NT2/D1 (cell line): Measurements from ENCODE around the gene BRPF1.

Experiments used
- DNase-seq: peaks from one replicate; pipeline ENCODE4 v3.0.0-alpha.2; 2011; ENCODE audit warnings: low read depth, low spot score
- H3K27me3 ChIP-seq: 2 replicates; pipeline ENCODE4 v1.6.0; 2011; ENCODE audit warnings: mild to moderate bottlenecking; ENCODE audit not compliant: insufficient read length, insufficient read depth
- H3K36me3 ChIP-seq: 2 replicates; pipeline ENCODE4 v1.6.1; 2011; ENCODE audit warnings: mild to moderate bottlenecking, low read length, mixed read lengths; ENCODE audit not compliant: insufficient read depth, insufficient read length
- H3K4me1 ChIP-seq: 2 replicates; pipeline ENCODE4 v1.5.1; 2011; ENCODE audit not compliant: insufficient read depth, insufficient read length
- H3K4me3 ChIP-seq: 2 replicates; pipeline ENCODE4 v1.5.1; 2011; ENCODE audit warnings: low read depth; ENCODE audit not compliant: insufficient read length
- H3K9ac ChIP-seq: 2 replicates; pipeline ENCODE4 v1.6.0; 2011; ENCODE audit warnings: low read depth; ENCODE audit not compliant: insufficient read length
- H3K9me3 ChIP-seq: 2 replicates; pipeline ENCODE4 v1.5.1; 2011; ENCODE audit warnings: mild to moderate bottlenecking, low read length; ENCODE audit not compliant: insufficient read depth
- SUZ12 ChIP-seq: IDR thresholded peaks from 2 replicates; pipeline ENCODE4 v1.6.1; 2011; ENCODE audit not compliant: insufficient read length, insufficient read depth; ENCODE audit errors: extremely low read depth
- YY1 ChIP-seq: IDR thresholded peaks from 2 replicates; pipeline ENCODE4 v1.6.1; 2011; ENCODE audit not compliant: insufficient read length, insufficient read depth
- ZNF274 ChIP-seq: IDR thresholded peaks from 2 replicates; pipeline ENCODE4 v1.6.1; 2011; ENCODE audit warnings: mild to moderate bottlenecking, low read depth, low read length

BRPF1 gene

DNA sequence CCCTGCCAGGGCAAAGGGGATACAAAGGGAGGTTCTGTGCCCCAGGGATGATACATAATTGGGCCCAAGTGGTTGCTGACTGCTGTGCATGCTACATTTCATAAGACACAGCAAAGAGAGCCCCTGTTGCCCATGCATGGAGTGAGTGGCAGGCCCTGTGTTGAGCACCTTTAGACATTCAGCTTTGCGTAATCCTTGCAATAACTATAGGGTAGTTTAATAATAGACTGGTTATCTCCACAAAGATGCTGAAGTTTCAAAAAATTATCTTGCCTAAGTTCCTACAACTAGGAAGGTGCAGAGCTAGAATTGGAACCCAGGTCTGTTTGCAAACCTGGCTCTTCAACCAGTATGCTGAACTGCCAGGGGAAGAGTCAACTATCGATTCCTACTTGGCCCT is 16.5 kb downstream of the BRPF1 start:
- no peak for DNase-seq
- TF ChIP-seq ZNF274 (no peak), YY1 (no peak), SUZ12 (no peak)
- Histone ChIP-seq H3K9me3 (no peaks in the 10 kb centered on the region), H3K4me3 (no peak overlapping the region), H3K27me3 (no peaks in the 10 kb centered on the region), H3K9ac (no peak overlapping the region), H3K4me1 (no peaks in the 10 kb centered on the region), H3K36me3 (peaks cover 79% of the 10 kb centered on the region)

- no peaks in the 10 kb centered on the region for H3K27me3 ChIP-seq
- peak overlapping the region; percentile 80 for H3K9ac ChIP-seq
- H3K9me3 ChIP-seq: no peaks in the 10 kb centered on the region
- peak overlapping the region; percentile 40 for H3K4me3 ChIP-seq
- no peak for DNase-seq
- peaks cover 74% of the 10 kb centered on the region for H3K36me3 ChIP-seq
- no peaks in the 10 kb centered on the region for H3K4me1 ChIP-seq
- no peak for TF ChIP-seq YY1
Observed at GRCh38 chr3:9749296-9749644, 17.7 kb downstream of the BRPF1 start.

GRCh38 chr3:9749645-9750555 is 18.4 kb downstream of the BRPF1 start, which contains the start of gene OGG1:
Gene OGG1, plus strand, starts transcription at chr3:9749952. Its CDS starts 335 bp downstream, at chr3:9750287.
- Histone ChIP-seq H3K9me3 (no peaks in the 10 kb centered on the region), H3K4me3 (peak within 1 kb of the TSS; percentile 88), H3K4me1 (no peaks in the 10 kb centered on the region), H3K27me3 (no peaks in the 10 kb centered on the region), H3K9ac (peak within 1 kb of the TSS; percentile 90), H3K36me3 (peaks cover 74% of the 10 kb centered on the region)
- peak; percentile 97 for DNase-seq
- TF ChIP-seq ZNF274 (no peak), YY1 (no peak), SUZ12 (no peak)

GRCh38 chr3:9750556-9751411 is 19.2 kb downstream of the BRPF1 start:
- Histone ChIP-seq H3K9ac (peak overlapping the region; percentile 90), H3K9me3 (no peaks in the 10 kb centered on the region), H3K4me1 (no peaks in the 10 kb centered on the region), H3K27me3 (no peaks in the 10 kb centered on the region), H3K4me3 (peak overlapping the region; percentile 88), H3K36me3 (peaks cover 70% of the 10 kb centered on the region)
- TF ChIP-seq ZNF274 (no peak), YY1 (no peak), SUZ12 (no peak)
- no peak for DNase-seq

DNA sequence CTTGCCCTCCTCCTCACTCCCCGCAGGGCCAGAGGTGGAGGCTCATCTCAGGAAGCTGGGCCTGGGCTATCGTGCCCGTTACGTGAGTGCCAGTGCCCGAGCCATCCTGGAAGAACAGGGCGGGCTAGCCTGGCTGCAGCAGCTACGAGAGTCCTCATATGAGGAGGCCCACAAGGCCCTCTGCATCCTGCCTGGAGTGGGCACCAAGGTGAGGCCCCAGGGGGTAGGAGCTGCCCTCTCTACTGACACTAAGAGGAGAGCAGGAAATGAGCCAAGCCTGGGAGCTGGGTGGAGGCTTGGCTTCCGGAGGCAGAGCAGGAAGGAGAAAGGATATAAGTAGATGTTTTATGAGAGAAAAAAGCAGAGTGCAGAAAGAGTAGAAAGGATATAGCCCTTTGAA is 23.1 kb downstream of the BRPF1 start:
- no peaks in the 10 kb centered on the region for H3K9me3 ChIP-seq
- H3K36me3 ChIP-seq: peaks cover 79% of the 10 kb centered on the region
- H3K4me1 ChIP-seq: no peaks in the 10 kb centered on the region
- H3K4me3 ChIP-seq: no peak overlapping the region
- H3K9ac ChIP-seq: no peak overlapping the region
- DNase-seq: no peak
- H3K27me3 ChIP-seq: no peaks in the 10 kb centered on the region
- no peak for TF ChIP-seq ZNF274
- no peak for TF ChIP-seq SUZ12
- TF ChIP-seq YY1: no peak

GRCh38 chr3:9757427-9757826 is 25.9 kb downstream of the BRPF1 start:
- TF ChIP-seq YY1 (no peak), SUZ12 (no peak), ZNF274 (no peak)
- Histone ChIP-seq H3K4me1 (no peaks in the 10 kb centered on the region), H3K36me3 (peaks cover 78% of the 10 kb centered on the region), H3K9me3 (no peaks in the 10 kb centered on the region), H3K9ac (no peak overlapping the region), H3K27me3 (no peaks in the 10 kb centered on the region), H3K4me3 (no peak overlapping the region)
- no peak for DNase-seq

DNA sequence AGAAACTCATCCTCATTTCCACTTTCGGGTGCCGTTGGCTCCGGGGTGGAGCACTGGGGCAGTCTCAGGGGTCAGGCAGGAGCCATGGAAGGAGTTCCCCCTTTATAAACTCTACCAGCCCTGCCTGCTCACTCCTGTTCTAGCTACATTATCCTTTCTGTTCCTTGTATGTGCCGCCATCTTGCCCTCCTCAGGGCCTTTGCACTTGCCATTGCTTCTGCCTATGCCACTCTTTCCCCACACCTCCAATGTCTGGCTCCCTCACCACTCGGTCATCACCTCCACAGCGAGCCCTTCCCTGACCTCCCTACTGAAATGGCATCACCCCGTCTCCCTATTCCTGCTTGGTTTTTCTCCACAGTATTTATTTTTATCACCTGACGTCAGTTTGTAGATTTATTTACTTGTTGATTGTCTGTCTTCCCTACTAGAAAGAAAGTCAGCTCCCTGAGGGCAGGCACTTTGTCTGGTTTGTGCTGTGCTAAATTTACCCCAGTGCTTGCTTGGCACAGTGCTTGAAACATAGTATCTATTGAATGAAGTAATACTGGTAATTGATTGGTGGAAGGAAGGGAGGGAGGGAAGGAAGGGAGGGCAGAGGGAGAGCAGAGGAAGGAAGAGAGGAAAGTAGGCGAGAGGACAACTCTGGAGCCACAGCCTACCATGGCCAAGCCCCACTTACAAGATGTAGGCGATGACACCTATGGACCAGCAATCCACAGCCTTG is 29.4 kb downstream of the BRPF1 start:
- peaks cover 69% of the 10 kb centered on the region for H3K36me3 ChIP-seq
- no peaks in the 10 kb centered on the region for H3K9me3 ChIP-seq
- no peak overlapping the region for H3K4me3 ChIP-seq
- DNase-seq: no peak
- peaks cover 4% of the 10 kb centered on the region for H3K4me1 ChIP-seq
- no peaks in the 10 kb centered on the region for H3K27me3 ChIP-seq
- H3K9ac ChIP-seq: no peak overlapping the region
- TF ChIP-seq SUZ12 (no peak), ZNF274 (no peak), YY1 (no peak)
